ENCODE data around the gene PHC3. TPM values are rescaled to one million over a fixed set of nuclear protein-coding genes. Genes with fewer than 3 reads are reported as not detected.

PHC3 gene
- total and polyA plus RNA-seq, 9 donors: 9.9 to 121 (median 90.2) TPM

GRCh38 chr3:170225166-170225565 is 43.6 kb upstream of the PHC3 start:
- no peak overlapping the region for H3K4me3 ChIP-seq
- no peaks in the 10 kb centered on the region for H3K27me3 ChIP-seq
- WGBS, 3 donors: 46 to 100% (median 90%) methylated on average over 1 of the region's 1 CpG
- intact Hi-C loops (cut with DNase I): no loop called here
- no peaks in the 10 kb centered on the region for H3K9me3 ChIP-seq
- no peak for DNase-seq
- H3K36me3 ChIP-seq: no peaks in the 10 kb centered on the region
- H3K27ac ChIP-seq: no peak overlapping the region
- peaks cover 3% of the 10 kb centered on the region for H3K4me1 ChIP-seq (ENCODE audit: insufficient read depth)
- TF ChIP-seq POLR2A (IDR thresholded peaks at IDR 0.05) (no peak), CTCF (IDR thresholded peaks at IDR 0.05) (no peak), EP300 (IDR thresholded peaks at IDR 0.05) (no peak)

GRCh38 chr3:170222647-170223541 is 41.4 kb upstream of the PHC3 start:
- intact Hi-C loops (cut with DNase I): loop anchor here in 1 of 4 donors (5.0 kb wide), 1 partner anchor 36 kb away; no protein-coding TSS in a partner anchor
- Histone ChIP-seq H3K4me3 (peak overlapping the region; percentile 98), H3K4me1 (ENCODE audit: insufficient read depth) (peaks cover 3% of the 10 kb centered on the region), H3K27ac (peak overlapping the region; percentile 89 to 90), H3K9me3 (no peaks in the 10 kb centered on the region), H3K27me3 (no peaks in the 10 kb centered on the region), H3K36me3 (no peaks in the 10 kb centered on the region)
- 1 to 2% (median 1%) methylated on average over 42 of the region's 42 CpGs for WGBS, 3 donors
- peak in 3 of 5 donors; percentile 45 to 65 (median 54) for DNase-seq
- TF ChIP-seq CTCF (IDR thresholded peaks at IDR 0.05) (peak in 1 of 3 donors; percentile 14), POLR2A (IDR thresholded peaks at IDR 0.05) (no peak)

GRCh38 chr3:170221924-170222646 is 40.6 kb upstream of the PHC3 start, which contains the start of gene PRKCI:
TSS of gene PRKCI (plus strand) at chr3:170222424. CDS start at chr3:170222670, 246 bp downstream.
- peaks cover 2% of the 10 kb centered on the region for H3K4me1 ChIP-seq (ENCODE audit: insufficient read depth)
- H3K9me3 ChIP-seq: no peaks in the 10 kb centered on the region
- intact Hi-C loops (cut with DNase I): loop anchor here in 1 of 4 donors (5.0 kb wide), 1 partner anchor 35 kb away; no protein-coding TSS in a partner anchor
- no peaks in the 10 kb centered on the region for H3K36me3 ChIP-seq
- peak; percentile 94 to 95 (median 95) for DNase-seq
- no peaks in the 10 kb centered on the region for H3K27me3 ChIP-seq
- H3K27ac ChIP-seq: peak within 1 kb of the TSS; percentile 89 to 90
- 0 to 1% (median 1%) methylated on average over 30 to 60 of the region's 60 CpGs for WGBS, 3 donors
- TF ChIP-seq EP300 (IDR thresholded peaks at IDR 0.05) (peak; percentile 40), CTCF (IDR thresholded peaks at IDR 0.05) (no peak), POLR2A (IDR thresholded peaks at IDR 0.05) (peak; percentile 80)
- H3K4me3 ChIP-seq: peak within 1 kb of the TSS; percentile 98

GRCh38 chr3:170220871-170221270 is 39.3 kb upstream of the PHC3 start:
- Histone ChIP-seq H3K36me3 (no peaks in the 10 kb centered on the region), H3K27me3 (no peaks in the 10 kb centered on the region), H3K4me3 (no peak overlapping the region), H3K27ac (no peak overlapping the region), H3K4me1 (ENCODE audit: insufficient read depth) (peaks cover 1% of the 10 kb centered on the region), H3K9me3 (no peaks in the 10 kb centered on the region)
- WGBS, 3 donors: 89 to 95% (median 91%) methylated on average over 4 of the region's 4 CpGs
- intact Hi-C loops (cut with DNase I): loop anchor here in 1 of 4 donors (5.0 kb wide), 1 partner anchor 34 kb away; no protein-coding TSS in a partner anchor
- no peak for DNase-seq
- TF ChIP-seq POLR2A (IDR thresholded peaks at IDR 0.05) (no peak), EP300 (IDR thresholded peaks at IDR 0.05) (no peak), CTCF (IDR thresholded peaks at IDR 0.05) (no peak)
